Activated B cell treated with CpG ODN at 0.5 μM for 24 hours (primary cell): Measurements from ENCODE around the gene TRMT10C. TPM values are rescaled to one million over a fixed set of nuclear protein-coding genes. Genes with fewer than 3 reads are reported as not detected.

Experiments
- ATAC-seq: fragments of 200-7000 bp; cut with Tn5 transposase; one replicate; pipeline ENCODE4 v1.10.0; 2021; ENCODE audit warnings: low read depth, mild to moderate bottlenecking, moderate library complexity
- CTCF ChIA-PET: fragments of 350-600 bp; sonication (Branson Sonifier 250); formaldehyde crosslinking; loops from one replicate; lab custom pipeline; 2021; ENCODE audit warnings: antibody characterized with exemption; lab: Charles Lee
- POLR2A ChIA-PET: fragments of 350-600 bp; sonication (Branson Sonifier 250); formaldehyde crosslinking; loops from one replicate; lab custom pipeline; 2021; ENCODE audit warnings: antibody characterized with exemption; lab: Charles Lee
- DNase-seq: peaks from one replicate; pipeline ENCODE4 v3.0.0; 2022
- H3K27ac Mint-ChIP-seq: one replicate; pipeline ENCODE4 v1.8.0; 2020; ENCODE audit warnings: mixed read lengths
- H3K27me3 Mint-ChIP-seq: one replicate; pipeline ENCODE4 v1.8.0; 2021; ENCODE audit warnings: mixed read lengths
- H3K36me3 Mint-ChIP-seq: one replicate; pipeline ENCODE4 v1.8.0; 2021; ENCODE audit warnings: low read depth, mixed read lengths
- H3K4me1 Mint-ChIP-seq: one replicate; pipeline ENCODE4 v1.8.0; 2021; ENCODE audit warnings: mixed read lengths
- H3K4me3 Mint-ChIP-seq: one replicate; pipeline ENCODE4 v1.8.0; 2020; ENCODE audit warnings: mild to moderate bottlenecking, mixed read lengths
- H3K9me3 Mint-ChIP-seq: one replicate; pipeline ENCODE4 v1.8.0; 2020; ENCODE audit warnings: mixed read lengths
- intact Hi-C: fragments of 100-400 bp; cut with micrococcal nuclease; formaldehyde crosslinking; loops from one replicate; pipeline ENCODE4 v1.15.1; 2024
- total RNA-seq: library from RNA; stranded (reverse); gene quantifications from 2 replicates; pipeline ENCODE4 v1.2.3, GENCODE V29; 2022
- TF ChIP-seq, protein P1 (sequence below): fragments of 200-600 bp; IDR thresholded peaks from one replicate; pipeline ENCODE4 v1.8.0; 2022; ENCODE audit warnings: antibody characterized with exemption, mild to moderate bottlenecking

The TRMT10C gene
- 33.5 and 34.6 TPM in 2 replicates for total RNA-seq

DNA sequence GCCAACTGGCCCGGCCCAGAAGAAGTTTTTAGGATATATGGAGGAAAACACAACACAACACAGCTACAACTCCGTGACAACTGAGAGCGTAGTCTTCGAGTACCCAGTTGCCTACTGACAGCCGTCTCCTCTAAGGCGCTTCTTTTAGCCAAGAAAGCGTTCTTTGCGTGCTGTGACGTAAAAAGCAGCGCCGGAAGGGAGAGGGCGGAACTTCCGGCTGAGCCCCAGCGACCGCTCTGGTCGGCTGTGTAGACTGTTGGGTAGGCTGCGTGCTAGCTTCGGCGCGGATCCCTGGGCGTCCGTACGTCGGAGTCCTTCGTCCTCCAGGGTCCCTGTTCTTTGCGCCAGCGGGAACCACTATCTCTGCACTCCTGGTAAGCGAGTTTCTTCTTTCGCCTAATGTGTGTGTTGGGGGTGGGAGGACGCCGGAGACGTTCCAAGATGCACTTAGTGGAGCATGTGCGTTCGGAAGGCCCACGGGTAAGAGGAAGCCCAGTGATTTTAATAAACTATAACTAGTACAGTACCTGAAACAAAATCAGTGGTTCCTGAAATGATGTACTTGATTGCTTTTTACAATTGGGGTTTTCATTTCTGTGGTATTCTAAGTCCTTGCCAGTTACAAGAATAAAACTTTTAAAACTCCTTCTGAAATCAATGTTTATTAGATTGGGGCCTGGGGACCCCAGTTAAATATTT, at the start of gene TRMT10C:
Gene TRMT10C, plus strand, starts transcription at position 239 of the 699 bp plus-strand sequence. CDS start 2,914 bp downstream, outside the sequence.
- H3K27me3 Mint-ChIP-seq: peaks cover 4% of the 10 kb centered on the region
- ATAC-seq (peak; percentile 96), DNase-seq (peak; percentile 88)
- H3K4me1 Mint-ChIP-seq: peaks cover 42% of the 10 kb centered on the region
- intact Hi-C loops: loop anchor here (1.0 to 5.0 kb wide), 6 partner anchors 12 to 1159 kb away; partner anchors contain the start of genes CEP97, LNP1, RPL24 and SENP7
- H3K36me3 Mint-ChIP-seq: peaks cover 33% of the 10 kb centered on the region
- TF ChIP-seq, protein P1, sequence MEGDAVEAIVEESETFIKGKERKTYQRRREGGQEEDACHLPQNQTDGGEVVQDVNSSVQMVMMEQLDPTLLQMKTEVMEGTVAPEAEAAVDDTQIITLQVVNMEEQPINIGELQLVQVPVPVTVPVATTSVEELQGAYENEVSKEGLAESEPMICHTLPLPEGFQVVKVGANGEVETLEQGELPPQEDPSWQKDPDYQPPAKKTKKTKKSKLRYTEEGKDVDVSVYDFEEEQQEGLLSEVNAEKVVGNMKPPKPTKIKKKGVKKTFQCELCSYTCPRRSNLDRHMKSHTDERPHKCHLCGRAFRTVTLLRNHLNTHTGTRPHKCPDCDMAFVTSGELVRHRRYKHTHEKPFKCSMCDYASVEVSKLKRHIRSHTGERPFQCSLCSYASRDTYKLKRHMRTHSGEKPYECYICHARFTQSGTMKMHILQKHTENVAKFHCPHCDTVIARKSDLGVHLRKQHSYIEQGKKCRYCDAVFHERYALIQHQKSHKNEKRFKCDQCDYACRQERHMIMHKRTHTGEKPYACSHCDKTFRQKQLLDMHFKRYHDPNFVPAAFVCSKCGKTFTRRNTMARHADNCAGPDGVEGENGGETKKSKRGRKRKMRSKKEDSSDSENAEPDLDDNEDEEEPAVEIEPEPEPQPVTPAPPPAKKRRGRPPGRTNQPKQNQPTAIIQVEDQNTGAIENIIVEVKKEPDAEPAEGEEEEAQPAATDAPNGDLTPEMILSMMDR: no peak
- peak within 1 kb of the TSS; percentile 95 for H3K27ac Mint-ChIP-seq
- ChIA-PET POLR2A (interaction anchor here (0.6 to 5.2 kb wide), 11 partner anchors 8 to 1301 kb away, joined by 3 to 94 read pairs (median 7); partner anchors contain the start of genes LNP1, NXPE3, PCNP and RPL24), CTCF (interaction anchor here (2.2 kb wide), 1 partner anchor 12 kb away, joined by 10 read pairs; the partner anchor contains the start of gene PCNP)
- peak within 1 kb of the TSS; percentile 99 for H3K4me3 Mint-ChIP-seq
- H3K9me3 Mint-ChIP-seq: no peaks in the 10 kb centered on the region

DNA sequence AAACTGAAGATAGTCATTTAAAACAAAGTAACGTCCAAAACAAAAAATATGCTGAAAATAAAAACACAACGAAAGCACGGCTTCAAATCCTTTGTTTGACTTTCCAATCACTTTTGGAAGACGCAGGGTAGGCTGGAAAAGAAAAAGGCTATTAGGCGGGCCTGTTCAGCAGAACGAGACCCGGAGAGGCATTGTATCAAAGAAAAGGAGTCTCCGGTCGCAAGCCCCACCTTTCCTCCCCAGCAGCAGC, 49.3 kb upstream of the TRMT10C start:
- peaks cover 35% of the 10 kb centered on the region for H3K4me1 Mint-ChIP-seq

DNA sequence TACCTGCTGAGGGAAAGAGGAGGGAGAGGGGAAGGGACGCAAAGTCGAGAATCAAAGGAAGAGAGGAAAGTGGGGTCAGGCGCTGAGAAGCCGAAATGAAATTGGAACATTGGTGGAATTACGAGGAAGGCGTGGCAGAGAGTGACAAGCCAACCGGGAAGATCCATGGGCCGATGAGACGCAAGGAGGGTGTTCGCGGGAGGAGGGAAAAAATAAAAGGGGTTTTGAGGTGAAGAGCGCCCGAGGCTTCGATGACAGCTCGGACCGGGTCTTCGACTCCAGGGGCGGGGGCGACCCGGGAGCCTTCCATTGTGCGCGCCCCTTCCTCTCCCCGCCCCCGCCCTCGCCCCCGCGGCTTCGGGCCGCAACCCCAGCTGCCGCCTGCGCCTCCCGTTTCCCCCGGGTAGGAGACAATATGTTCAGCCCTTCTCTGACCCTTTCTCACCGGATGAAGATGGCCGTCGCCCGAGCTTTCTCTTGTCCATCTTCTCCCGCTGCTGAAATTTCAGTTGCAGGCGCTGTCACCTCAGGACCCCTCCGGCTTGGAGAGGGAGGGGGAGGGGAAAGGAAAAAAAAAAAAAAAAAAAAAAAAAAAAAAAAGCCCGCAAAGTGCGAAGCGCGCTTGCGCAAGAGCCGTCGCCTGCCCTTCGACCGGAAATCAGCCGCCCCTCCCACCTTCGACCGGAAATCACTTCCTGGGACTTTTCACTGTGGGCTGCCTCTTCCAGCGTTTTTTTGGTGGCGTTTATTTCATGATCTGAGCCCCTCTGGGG, 48.8 kb upstream of the TRMT10C start, which contains the start of gene SENP7:
Gene SENP7, minus strand, starts transcription at position 567 of the 773 bp plus-strand sequence. Its CDS starts 82 bp downstream, at position 485.
- intact Hi-C loops: loop anchor here (1.0 to 10.0 kb wide), 10 partner anchors 48 to 1696 kb away; partner anchors contain the start of genes CEP97, CMSS1, LNP1 and PCNP
- Mint-ChIP-seq H3K4me3 (peak within 1 kb of the TSS; percentile 98), H3K27me3 (no peaks in the 10 kb centered on the region), H3K4me1 (peaks cover 35% of the 10 kb centered on the region), H3K9me3 (no peaks in the 10 kb centered on the region), H3K36me3 (peaks cover 13% of the 10 kb centered on the region), H3K27ac (peak within 1 kb of the TSS; percentile 99)
- TF ChIP-seq, protein P1: no peak
- ChIA-PET CTCF (interaction anchor here (1.5 kb wide), 1 partner anchor 13 kb away, joined by 4 read pairs; no protein-coding TSS in a partner anchor), POLR2A (interaction anchor here (0.6 to 2.1 kb wide), 12 partner anchors 15 to 1181 kb away, joined by 3 to 31 read pairs (median 8); partner anchors contain the start of genes LNP1, PCNP, RPL24 and TOMM70)
- DNase-seq: peak; percentile 74
- ATAC-seq: peak; percentile 72

More for the DNA sequence above, 49.3 kb upstream of the TRMT10C start:
- ATAC-seq (peak; percentile 40), DNase-seq (no peak)
- H3K27me3 Mint-ChIP-seq: no peaks in the 10 kb centered on the region
- no peaks in the 10 kb centered on the region for H3K9me3 Mint-ChIP-seq
- TF ChIP-seq, protein P1: no peak
- peaks cover 13% of the 10 kb centered on the region for H3K36me3 Mint-ChIP-seq
- H3K27ac Mint-ChIP-seq: peak overlapping the region; percentile 99
- peak overlapping the region; percentile 98 for H3K4me3 Mint-ChIP-seq
- POLR2A ChIA-PET: interaction anchor here (0.7 to 2.1 kb wide), 5 partner anchors 49 to 174 kb away, joined by 4 to 31 read pairs (median 10); partner anchors contain the start of genes PCNP, RPL24, TRMT10C and ZBTB11
- intact Hi-C loops: loop anchor here (2.0 to 10.0 kb wide), 6 partner anchors 132 to 1695 kb away; partner anchors contain the start of genes CMSS1, LNP1, TOMM70 and ZBTB11
- CTCF ChIA-PET: no interaction called here

DNA sequence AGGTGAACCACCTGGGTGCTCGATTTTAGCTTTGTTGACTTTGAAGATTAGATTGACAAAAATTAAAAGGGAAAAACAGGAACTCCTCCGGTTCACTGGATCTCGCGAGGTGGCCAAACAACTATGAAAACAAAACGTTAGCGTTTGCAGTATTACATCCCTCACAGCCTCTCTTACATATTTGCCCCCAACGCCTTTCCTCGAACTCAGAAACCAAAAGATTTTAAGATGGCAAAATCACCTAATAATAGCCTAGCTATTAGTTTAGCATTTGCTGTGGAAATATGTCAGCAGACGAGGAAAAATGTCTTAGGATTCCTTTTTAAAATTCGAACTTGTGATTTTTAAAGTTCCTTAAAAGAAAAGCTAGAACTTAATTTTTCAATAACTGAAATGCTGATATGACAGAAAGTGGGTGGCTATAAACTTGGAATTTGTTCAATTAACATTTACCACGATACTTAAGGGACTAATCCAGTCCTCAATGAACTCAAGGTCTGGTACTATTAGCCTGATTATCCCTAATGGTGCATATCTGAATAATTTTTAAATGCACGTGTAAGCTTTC, 48.2 kb upstream of the TRMT10C start:
- H3K36me3 Mint-ChIP-seq: peaks cover 10% of the 10 kb centered on the region
- DNase-seq (no peak), ATAC-seq (peak; percentile 58)
- no peaks in the 10 kb centered on the region for H3K9me3 Mint-ChIP-seq
- H3K4me1 Mint-ChIP-seq: peaks cover 32% of the 10 kb centered on the region
- peak overlapping the region; percentile 98 for H3K4me3 Mint-ChIP-seq
- TF ChIP-seq, protein P1: no peak
- no peaks in the 10 kb centered on the region for H3K27me3 Mint-ChIP-seq
- H3K27ac Mint-ChIP-seq: peak overlapping the region; percentile 99
- intact Hi-C loops: loop anchor here (1.0 to 10.0 kb wide), 10 partner anchors 48 to 1696 kb away; partner anchors contain the start of genes CEP97, CMSS1, LNP1 and PCNP
- POLR2A ChIA-PET: interaction anchor here (0.7 to 2.1 kb wide), 8 partner anchors 44 to 1181 kb away, joined by 3 to 31 read pairs (median 7); partner anchors contain the start of genes LNP1, PCNP, TOMM70 and TRMT10C
- CTCF ChIA-PET: interaction anchor here (1.5 kb wide), 1 partner anchor 12 kb away, joined by 4 read pairs; no protein-coding TSS in a partner anchor
